Esophagus squamous epithelium (tissue), 4 donors: ENCODE data around the gene C1orf198.

Experiments used
- POLR2A ChIP-seq, 4 donors: fragments of 450-650 bp; IDR thresholded peaks; one replicate each; pipeline ENCODE4 v1.6.1; 2017; ENCODE audit warnings: antibody characterized with exemption in 4 of 4, mild to moderate bottlenecking in 4 of 4, moderate library complexity in 3 of 4
- TF ChIP-seq, protein P1 (sequence below), 6 experiments: fragments of 450-650 bp in 4 of 6; fragments of 200-600 bp in 2 of 6; sonication (generic) in 2 of 6; IDR thresholded peaks; one replicate each; pipeline ENCODE4 v1.5.1; 2016 to 2019; ENCODE audit warnings: antibody characterized with exemption in 6 of 6, mild to moderate bottlenecking in 4 of 6, moderate library complexity in 4 of 6

DNA sequence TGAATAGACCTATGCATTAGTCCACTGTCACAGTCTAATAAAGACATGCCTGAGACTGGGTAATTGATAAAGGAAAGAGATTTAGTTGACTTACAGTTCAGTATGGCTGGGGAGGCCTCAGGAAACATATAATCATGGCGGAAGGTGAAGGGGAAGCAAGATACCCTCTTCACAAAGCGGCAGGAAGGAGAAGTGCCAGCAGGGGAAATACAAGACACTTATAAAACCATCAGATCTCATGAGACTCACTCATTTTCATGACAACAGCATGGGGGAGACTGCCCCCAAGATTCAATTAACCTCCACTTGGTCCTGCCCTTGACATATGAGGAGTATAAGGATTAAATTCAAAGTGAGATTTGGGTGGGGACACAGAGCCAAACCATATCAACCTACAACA lies 61.8 kb downstream of the C1orf198 start:
- TF ChIP-seq, protein P1, sequence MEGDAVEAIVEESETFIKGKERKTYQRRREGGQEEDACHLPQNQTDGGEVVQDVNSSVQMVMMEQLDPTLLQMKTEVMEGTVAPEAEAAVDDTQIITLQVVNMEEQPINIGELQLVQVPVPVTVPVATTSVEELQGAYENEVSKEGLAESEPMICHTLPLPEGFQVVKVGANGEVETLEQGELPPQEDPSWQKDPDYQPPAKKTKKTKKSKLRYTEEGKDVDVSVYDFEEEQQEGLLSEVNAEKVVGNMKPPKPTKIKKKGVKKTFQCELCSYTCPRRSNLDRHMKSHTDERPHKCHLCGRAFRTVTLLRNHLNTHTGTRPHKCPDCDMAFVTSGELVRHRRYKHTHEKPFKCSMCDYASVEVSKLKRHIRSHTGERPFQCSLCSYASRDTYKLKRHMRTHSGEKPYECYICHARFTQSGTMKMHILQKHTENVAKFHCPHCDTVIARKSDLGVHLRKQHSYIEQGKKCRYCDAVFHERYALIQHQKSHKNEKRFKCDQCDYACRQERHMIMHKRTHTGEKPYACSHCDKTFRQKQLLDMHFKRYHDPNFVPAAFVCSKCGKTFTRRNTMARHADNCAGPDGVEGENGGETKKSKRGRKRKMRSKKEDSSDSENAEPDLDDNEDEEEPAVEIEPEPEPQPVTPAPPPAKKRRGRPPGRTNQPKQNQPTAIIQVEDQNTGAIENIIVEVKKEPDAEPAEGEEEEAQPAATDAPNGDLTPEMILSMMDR (IDR thresholded peaks at IDR 0.05), result no peak
- TF ChIP-seq POLR2A (IDR thresholded peaks at IDR 0.05), result no peak
